NCI-H1436 (cell line): Measurements from ENCODE around the gene FXYD3.

Source experiments
- DNase-seq: peaks from one replicate; lab custom pipeline; 2025; lab: John Stamatoyannopoulos, UW

Gene FXYD3, protein sequence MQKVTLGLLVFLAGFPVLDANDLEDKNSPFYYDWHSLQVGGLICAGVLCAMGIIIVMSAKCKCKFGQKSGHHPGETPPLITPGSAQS

DNA sequence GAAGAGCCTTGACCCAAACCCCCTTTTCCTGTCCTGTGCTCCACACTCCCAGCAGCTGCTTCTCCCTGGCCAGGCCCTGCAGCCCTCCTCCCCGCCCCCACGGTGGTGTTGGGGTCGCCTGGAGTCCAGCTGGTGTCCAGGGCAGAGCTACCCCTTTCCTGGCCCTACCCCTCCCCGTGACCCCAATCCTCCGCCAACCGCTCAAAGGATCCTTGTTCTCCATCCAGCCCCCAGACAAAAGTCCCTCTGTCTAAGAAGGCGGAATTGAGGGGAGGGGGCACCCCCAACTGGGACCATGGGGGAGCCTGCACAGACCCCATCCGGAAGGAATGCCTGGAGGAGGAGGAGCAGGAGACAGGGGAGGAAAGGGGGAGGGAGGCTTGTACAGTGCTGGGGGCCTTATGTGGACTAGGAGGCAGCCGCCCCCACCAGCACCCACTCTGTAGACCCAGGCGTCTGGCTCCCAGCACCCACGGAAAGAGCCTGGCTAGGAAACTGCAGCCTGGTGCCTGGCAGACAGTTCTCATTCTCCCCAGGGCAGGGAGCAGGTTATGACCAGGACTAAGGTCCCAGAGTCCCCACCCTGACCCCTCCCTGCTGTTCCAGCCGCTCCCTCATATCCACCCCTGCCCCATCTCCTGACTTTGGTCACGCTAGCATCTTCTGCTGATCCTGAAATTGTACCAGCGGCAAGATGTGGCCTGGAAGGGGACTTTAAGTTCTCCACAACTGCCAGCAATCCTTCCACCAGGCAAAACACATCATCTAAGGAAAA, at the start of gene FXYD3:
Gene FXYD3, plus strand, starts transcription at position 647 of the 775 bp plus-strand sequence. CDS start 3,554 bp downstream, outside the sequence.
- DNase-seq = no peak

DNA sequence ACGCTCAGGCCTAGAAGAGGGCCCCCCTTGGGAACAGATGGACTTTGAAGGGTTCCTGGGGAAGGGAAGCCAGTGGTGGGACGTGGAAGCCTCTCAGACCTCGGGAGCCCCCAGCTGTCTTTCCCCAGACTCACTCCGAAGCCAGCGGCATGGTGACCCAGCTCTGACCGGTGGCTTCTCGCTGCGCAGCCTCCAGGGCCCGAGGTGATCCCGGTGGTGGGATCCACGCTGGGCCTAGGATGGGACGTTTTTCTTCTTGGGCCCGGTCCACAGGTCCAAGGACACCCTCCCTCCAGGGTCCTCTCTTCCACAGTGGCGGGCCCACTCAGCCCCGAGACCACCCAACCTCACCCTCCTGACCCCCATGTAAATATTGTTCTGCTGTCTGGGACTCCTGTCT, 49.5 kb upstream of the FXYD3 start:
- DNase-seq = no peak

DNA sequence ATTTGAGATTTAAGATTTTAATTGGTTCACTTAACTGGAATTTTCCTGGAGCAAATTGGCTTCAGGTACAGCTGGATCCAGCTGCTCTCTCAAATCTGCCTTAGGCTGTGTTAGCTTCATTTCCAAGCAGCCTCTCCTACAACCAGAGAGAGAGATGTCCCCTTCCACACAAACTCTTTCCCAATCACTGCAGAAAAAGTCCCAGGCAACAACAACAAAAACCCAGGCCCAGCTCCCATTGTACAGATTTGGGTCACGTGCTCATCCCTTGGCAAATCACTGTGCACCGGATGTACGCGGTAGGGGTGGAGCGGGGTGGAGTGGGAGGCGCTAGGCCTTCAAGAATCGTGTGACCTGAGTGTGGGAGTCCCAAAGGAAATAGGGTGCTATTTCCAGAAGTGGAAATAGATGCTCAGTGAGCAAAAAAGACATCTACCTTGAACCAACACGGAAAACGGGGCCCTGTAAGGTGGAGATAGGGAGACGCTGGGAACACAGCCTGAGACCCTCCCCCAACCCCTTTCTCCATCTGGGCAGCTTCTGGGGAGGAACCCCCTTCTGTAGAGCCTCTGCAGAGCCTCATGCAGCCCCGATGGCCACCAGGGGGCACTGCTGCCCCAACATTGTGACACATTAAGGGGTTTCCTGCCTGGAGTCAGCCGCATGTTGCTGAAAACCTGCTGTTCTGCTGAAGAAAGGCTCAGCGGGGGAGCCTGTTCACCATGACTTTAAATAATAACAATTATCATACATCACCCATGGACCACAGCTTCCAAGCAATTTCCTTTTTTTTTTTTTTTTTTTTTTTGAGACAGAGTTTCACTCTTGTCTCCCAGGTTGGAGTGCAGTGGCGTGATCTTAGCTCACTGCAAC, 48.7 kb upstream of the FXYD3 start:
- peak; percentile 35 for DNase-seq

DNA sequence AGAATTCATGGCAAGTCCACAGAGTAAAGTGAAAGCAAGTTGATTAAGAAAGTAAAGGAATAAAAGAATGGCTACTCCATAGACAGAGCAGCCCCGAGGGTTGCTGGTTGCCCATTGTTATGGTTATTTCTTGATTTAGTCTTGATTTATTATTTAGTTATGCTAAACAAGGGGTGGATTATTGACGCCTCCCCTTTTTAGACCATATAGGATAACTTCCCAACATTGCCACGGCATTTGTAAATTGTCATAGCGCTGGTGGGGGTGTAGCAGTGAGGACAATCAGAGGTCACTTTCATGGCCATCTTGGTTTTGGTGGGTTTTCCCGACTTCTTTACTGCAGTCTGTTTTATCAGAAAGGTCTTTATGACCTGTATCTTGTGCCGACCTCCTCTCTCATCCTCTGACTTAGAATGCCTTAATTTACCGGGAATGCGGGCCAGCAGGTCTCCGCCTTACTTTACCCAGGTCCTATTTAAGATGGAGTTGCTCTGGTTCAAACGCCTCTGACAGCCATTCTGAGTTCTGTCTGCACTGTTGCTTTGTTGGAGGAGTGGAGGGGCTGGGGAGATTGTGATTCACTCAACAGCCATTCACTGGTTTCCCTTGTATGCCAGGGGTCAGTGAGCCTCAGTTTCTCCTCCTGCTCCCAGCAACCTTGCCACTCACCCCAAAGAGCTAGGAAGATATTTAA, 46.5 kb upstream of the FXYD3 start:
- DNase-seq = no peak

DNA sequence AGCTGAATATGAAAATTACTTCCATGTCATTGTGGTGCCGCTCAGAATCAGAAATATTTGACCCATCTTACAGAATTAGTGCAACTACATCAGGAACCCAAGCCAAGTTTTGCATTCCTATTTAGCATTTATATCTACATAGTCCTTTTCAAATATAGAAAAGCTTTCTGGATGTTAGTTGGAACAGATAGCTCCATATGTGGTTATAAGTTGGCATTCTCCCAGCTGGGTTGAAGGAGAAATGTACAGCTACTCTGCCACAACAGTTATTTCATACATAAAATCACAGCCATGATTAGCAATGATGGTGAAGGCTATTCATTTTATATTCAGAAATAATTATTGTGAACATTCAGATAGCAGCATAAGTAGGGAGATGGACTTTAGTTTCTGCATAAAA, 45.9 kb upstream of the FXYD3 start:
- no peak for DNase-seq

DNA sequence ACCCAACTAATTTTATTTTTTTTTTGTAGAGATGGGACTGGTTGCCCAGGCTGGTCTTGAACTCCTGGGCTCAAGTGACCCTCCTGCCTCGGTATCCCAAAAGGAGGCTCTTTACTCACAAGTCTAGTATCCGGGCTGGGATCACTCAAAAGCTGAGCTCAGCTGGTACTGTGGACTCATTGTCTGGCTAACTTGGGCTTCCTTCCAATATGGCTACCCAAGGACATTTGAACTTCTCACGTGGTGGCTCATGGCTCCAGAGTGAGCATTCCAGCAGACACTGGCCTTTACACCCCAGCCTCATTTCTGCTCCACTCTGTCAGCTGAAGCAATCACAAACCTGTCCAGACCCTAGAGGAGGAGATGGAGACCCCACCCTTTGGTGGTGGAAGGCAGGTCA, 45.2 kb upstream of the FXYD3 start:
- no peak for DNase-seq

DNA sequence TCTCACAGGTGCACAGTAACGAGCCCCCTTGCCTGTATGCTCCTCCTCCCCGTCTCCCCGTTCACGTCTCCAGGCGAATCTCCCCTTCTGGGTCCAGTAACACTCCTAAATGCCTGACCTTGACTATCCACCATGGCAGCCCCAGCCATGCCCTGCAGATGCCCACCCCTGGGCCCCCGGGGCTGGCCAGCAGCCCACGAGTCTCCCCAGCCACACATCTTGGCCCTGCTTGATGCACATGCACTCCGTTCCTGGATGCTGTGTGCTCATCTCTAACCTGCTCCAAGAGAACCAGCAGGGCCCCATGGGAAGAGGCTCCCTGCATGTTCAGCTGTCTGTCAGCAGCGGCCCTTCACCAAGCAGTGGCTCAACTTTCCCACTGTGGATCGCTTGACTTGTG, 42.1 kb upstream of the FXYD3 start:
- no peak for DNase-seq

DNA sequence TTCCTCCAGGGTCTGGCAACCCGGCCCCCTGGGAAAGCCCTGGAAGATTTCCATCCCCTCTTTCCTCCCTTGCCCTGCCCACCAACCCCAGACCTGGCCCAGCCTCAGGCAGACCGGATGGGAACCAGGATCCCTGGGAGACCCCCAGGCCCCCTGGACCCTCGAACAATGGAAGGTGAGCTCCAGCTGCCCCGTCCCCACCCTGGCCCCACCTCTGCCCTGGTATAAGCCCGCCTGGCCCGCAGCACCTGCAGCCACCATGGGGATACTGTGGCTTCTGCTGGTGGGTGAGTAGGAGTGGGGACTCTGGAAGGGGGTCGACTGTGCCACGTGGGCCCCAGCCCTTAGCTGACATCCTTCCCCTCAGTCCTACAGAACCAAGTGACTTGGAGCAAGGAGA, 41.7 kb upstream of the FXYD3 start:
- no peak for DNase-seq

DNA sequence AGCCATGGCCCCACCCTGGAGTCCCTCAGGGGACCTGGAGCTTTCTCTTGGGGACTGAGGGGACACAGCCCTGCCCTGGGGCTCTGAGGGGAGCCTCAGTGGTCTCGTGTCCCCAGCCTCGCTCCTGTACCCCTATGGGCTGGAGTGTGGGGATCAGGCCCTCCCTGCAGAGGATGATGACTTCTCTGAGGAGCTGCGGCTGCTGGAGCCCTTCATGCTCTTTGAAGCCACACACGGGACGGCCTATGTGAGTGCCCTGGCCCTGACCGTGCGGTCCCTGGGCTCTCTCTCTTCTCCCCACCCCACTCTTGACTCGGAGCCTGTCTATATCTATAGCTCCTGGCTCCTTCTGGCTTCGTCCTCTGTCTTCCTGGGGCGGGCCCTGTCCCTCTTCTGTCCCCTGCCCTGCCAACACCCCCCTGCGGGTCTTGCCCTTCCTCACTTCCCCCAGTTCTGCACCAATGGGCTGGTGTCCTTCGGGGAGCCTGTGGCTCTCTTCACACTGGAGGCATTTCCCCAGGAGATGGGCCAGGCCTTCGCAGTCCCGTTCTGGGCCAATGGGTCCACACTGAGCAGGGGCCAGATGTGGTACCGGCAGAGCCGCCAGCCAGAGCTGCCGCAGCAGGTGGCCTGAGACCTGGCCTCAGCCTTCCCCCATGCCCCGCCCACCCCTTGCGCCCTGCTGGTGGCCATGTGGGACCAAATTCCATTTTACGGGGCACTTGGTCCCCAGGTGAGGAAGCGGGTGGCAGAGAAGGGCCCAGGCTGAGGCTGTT, 41.0 kb upstream of the FXYD3 start:
- DNase-seq = no peak

DNA sequence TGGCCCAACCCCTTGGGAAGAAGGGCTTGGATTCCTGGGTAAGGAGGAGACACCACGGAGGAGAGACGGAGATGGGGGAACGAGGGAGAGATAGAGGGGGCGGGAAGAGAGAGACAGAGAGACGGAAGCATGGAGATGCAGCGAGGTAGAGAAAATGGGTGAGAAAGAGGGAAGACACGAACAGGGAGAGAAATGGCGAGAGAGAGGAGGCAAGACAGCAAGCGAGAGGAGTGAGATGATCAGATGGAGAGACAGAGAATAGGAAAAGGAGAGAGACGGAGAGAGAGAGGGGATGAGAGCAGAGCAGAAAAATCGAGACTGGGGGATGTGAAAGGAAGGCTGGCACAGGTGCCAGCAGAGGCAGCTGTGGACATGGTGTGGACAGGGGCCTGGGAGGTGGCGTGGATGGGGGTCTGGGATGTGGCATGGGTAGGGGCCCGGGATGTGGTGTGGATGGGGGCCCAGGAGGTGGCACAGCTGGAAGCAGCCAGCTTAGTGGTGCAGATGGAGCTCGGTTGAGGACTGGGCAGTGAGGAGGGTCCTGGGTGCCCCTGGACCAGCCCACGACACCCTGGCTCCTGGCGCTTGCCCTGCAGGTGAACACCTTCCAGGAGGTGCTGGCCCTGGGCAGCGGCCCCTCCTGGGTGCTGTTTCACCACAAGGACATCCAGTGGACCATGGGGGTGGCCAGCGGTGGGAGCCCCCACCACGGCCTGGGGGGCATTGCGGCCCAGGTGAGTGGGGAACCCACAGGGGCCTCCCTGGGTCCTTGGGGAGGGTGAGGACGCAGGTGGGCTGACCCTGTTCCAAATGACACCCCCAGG, 40.2 kb upstream of the FXYD3 start:
- no peak for DNase-seq

DNA sequence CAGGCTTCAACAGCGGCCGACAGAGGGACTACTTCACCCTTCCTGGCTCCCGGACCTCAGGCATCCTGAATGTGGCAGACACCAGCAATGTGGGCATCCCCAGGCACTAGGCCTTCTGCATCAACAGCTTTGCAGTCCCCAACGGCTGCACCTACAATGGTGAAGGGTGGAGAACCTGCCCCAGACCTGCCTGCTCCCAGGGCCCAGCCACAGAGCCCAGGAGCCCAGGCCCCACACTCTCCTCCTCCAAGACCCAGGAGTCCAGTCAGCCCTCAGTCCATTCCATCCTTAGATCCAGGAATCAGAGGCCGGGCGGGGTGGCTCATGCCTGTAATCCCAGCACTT, 39.6 kb upstream of the FXYD3 start:
- no peak for DNase-seq

DNA sequence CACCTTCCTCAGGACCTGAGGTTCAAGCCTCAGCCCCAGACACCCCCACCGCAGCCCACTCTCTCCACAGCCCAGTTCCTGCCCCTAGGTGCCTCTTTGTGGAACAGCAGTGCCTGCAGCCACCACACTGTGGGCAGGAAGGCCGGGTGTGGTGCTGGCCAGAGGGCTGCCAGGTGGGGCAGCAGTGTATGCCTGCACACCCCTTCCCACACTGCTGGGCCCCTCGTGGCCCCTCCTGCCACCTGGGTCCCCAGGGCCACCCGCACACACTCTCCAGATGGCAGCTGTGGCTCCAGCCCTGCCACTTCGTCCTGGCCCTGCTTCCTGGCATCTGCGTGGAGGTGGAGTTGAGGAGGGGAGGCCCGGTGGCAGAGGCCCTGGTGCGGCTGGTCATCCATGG, 39.0 kb upstream of the FXYD3 start:
- DNase-seq = no peak

DNA sequence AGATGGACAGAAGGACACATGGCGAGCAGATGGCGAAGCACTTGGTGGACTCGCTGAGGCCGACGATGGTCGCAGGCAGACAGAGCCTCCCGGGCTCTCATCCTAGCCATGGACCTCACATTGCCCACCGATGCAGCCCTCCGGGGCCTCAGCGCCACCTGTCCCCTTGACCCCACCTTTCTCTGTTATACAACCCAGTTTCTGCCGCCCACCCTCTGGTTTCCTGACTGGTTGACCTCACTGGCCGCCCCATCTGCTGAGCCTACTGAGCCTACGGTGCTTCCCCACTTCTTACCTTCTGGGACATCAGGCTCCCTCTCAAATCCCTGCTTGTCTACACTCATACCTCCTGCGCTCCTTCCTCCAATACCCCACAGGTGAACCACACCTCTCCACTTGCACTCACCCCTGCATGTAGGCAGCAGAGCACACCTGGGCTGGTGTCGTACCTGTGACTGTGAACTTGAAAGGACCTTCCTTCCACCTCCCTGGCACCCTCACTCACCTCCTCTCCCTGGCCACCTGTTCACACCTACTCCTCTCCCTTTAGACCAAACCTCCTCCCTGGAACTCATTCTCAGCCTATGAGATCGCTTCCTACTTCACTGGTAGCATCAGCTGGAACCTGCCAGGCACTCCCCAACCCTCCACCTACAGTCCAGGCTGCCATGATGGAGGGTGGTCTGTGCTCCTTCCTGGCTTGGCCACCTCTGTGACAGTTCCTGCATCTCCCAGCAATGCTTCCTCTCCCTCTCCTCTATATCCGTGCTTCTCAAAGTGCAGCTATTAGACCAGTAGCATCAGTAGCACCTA, 38.0 kb upstream of the FXYD3 start:
- no peak for DNase-seq

DNA sequence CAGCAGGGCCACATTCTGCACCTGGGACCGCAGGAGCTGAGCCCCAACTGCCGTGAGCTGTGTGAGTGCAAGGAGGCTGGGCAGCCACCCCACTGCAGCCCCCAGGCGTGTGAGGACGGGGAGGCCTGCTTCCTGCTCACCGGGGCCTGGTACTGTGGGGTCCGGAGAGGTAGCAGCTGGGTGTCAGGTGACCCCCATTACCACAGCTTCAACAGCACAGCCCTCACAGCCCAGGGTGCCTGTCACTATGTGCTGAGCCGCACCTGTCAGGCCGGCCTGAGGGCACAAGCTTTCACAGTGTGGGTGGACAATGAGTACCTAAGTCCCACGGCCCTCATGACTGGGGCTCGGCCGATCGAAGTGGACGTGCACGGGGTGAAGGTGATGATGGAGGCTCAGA, 35.8 kb upstream of the FXYD3 start:
- no peak for DNase-seq

DNA sequence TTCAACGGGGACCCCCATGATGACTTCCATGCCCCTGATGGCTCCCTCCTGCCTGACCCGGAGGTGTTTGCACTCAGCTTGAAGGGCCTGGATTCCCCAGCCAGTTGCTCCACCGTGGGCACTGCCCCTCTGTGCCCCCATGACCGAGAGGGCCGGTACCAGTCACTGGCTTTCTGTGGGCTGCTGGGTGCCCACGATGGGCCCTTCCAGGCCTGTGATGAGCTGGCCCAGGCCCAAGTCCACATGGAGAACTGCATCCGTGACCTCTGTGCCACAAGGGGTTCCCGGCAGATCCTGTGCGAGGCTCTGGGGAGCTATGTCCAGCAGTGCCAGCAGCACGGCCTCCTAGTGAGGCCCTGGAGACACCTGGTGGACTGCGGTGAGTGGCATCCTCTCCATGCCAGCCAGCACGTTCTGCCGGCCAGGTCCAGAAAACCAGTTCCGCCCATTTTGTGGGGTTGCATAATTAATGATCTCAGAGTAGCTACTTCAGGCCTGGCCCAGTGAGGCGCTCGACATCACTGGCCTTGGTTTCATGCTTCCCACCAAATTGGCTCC, 34.9 kb upstream of the FXYD3 start:
- no peak for DNase-seq

DNA sequence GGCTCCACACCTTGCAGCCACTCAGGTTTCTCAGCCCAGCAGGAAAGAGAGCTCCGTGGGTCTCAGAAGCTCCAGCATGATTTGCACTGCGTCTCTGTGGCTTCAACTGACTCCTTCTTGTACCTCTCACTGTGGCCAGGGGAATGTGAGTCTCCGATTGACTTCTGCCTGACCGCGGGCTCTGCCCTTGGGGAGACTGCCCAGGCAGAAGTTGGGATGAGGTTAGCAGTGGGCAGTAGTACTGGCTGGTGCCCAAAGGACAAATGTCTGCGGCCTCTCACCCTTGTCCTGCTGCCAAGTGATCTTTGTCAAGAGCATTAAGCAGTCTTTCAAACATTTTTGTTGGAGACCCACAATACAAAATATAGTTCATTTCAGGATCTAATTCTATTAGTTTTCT, 34.4 kb upstream of the FXYD3 start:
- no peak for DNase-seq

DNA sequence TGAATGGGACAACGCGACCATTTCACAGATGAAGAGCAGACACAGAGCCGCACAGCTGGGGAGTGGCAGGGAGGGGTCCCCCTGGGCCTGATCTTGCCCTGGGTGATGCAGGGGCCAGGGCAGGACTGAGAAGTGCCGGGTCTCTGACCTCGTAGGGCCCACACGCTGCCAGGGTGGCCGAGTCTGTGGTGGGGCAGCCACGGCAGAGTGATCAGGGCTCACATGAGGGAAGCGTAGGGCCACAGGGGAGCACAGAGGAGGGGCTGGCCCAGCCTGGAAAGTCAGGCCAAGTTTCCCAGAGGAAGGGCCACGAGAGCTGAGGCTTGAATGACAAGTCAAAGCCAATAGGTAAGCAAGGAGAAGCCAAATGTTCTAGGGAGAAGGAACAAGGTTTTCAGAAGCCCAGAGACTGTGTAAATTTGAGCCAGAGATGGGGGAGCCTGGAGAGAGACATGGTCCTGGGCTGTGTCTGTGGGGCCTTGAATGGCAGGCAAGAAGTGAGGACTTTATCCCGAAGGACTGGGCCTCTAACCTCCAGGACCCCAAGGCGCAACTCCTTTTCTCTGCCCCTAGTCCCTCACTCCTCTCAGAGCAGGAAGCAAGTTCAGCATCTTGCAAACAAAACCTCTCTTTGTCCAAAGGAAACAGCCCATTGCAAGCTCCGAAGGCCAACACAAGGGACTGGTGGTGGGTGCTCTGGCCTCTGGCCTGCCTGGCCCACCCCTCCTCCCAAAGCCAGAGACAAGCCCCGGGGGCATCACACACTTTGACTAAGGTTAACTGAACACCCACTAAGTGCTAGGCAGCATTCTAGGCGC, 31.7 kb upstream of the FXYD3 start:
- DNase-seq = no peak

DNA sequence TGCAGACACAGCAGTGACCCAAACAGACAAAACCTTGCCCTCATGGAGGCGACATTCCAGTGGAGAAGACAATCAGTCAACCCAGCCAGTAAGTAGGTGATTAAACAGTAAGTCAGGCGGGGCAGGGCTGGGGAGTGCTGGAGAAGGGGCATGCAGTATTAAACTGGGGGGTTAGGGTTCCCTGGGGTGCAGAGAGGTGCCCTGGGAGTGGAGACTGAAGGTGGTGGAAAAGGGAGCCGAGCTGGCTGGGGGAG, 31.2 kb upstream of the FXYD3 start:
- DNase-seq = no peak

DNA sequence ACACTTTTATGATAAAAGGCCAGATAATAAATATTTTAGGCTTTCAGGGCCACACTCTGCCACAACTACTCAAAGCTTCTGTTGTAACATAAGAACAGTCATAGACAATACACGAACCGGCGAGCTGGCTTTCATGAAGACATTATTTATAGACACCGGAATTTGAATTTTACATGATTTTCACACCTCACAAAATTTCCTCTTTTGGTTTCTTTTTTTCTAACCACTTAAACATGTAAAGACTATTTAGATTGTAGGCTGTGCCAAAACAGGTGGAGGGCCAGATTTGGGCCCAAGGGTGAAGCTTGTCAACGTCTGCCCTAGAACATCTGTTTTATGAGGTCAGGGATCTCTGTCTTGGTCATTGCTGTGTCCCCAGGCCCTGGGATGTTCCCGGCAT, 29.7 kb upstream of the FXYD3 start:
- DNase-seq = no peak
